Epithelial cell of umbilical artery (primary cell): Measurements from ENCODE around the gene PRADC1. TPM values are rescaled to one million over a fixed set of nuclear protein-coding genes. Genes with fewer than 3 reads are reported as not detected.

Experiments used
- total RNA-seq: library from RNA; depleted of rRNA; stranded (reverse); fragments of >200 nt; gene quantifications from 2 replicates; pipeline ENCODE4 v1.2.3, GENCODE V29; 2014

Gene PRADC1
- total RNA-seq, result 17.8 and 19.2 TPM in 2 replicates

GRCh38 chr2:73233154-73233931 is at the start of gene PRADC1:
Gene PRADC1 (minus strand): TSS chr2:73233239. CDS start chr2:73233160, 79 bp downstream.

GRCh38 chr2:73233932-73234832 is 1.1 kb upstream of the PRADC1 start, which contains the start of gene CCT7:
Gene CCT7 (plus strand): TSS chr2:73234308. CDS start chr2:73234379, 71 bp downstream.

GRCh38 chr2:73214120-73215035 is 18.7 kb downstream of the PRADC1 start, which contains the start of gene SMYD5:
Gene SMYD5 (plus strand): TSS chr2:73214245. CDS start chr2:73214267, 22 bp downstream.

GRCh38 chr2:73202156-73203054 is 30.6 kb downstream of the PRADC1 start, which contains the start of gene NOTO:
Gene NOTO (plus strand): TSS chr2:73202574. CDS start chr2:73202667, 93 bp downstream.

Other genes starting within 250 kb of the PRADC1 start
- 8.1 and 10.8 TPM in 2 replicates for gene SFXN5, start 161.5 kb downstream of the PRADC1 start, total RNA-seq
- 26.3 and 30.4 TPM in 2 replicates for gene RAB11FIP5, start 120.3 kb downstream of the PRADC1 start, total RNA-seq
- not detected in 2 replicates for gene NOTO, start 30.7 kb downstream of the PRADC1 start, total RNA-seq
- gene SMYD5, start 19.0 kb downstream of the PRADC1 start, total RNA-seq, result 14.0 and 19.9 TPM in 2 replicates
- gene CCT7, start 1.1 kb upstream of the PRADC1 start, total RNA-seq, result 547 and 759 TPM in 2 replicates
- 0.46 and 1.3 TPM in 2 replicates for gene FBXO41, start 51.2 kb upstream of the PRADC1 start, total RNA-seq
- not detected in 2 replicates for gene EGR4, start 60.3 kb upstream of the PRADC1 start, total RNA-seq
- gene ALMS1, start 152.6 kb upstream of the PRADC1 start, total RNA-seq, result 9.9 and 10.4 TPM in 2 replicates